ENCODE measurements around the gene IDH3A. TPM values are rescaled to one million over a fixed set of nuclear protein-coding genes. Genes with fewer than 3 reads are reported as not detected.

IDH3A gene
- total RNA-seq, 1 experiment from 2014 or later = 67.8 TPM

DNA sequence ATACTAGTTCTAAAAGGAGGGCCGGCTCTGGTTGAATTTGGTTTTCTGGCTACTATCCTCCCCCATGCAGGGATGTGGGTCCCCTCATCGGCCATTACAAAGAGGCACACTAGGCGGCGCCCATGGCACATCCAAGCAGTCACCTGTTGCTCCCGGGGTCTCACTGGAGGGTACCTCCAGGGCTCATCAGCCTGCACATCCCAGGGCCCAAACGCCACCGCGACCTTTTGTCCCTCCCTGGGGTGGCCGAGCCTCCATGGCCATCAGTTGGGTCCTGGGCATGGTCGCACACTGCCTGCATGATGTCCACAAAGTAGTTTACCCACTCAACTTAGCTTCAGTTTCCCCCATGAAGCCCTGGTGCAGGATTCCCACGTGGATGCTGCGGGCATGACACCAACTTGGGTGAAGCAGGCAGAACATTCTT is 28.3 kb downstream of the IDH3A start:
- POLR2A ChIA-PET (ENCODE audit: unreplicated experiment) = no interaction called here
- no peaks in the 10 kb centered on the region for H3K4me1 ChIP-seq (replicated peaks; ENCODE audit: insufficient read depth)
- CTCF ChIA-PET = interaction anchor here (1.4 kb wide), 1 partner anchor 18 kb away, joined by 3 read pairs; no protein-coding TSS in a partner anchor
- no peaks in the 10 kb centered on the region for H3K36me3 ChIP-seq (ENCODE audit: low read depth)
- DNase-seq = peak in 1 of 2 experiments; percentile 57
- no peaks in the 10 kb centered on the region for H3K79me2 ChIP-seq (ENCODE audit: low read depth)
- BruUV-seq (replicated peaks) = no TSS peak
- TF ChIP-seq EZH2 (IDR thresholded peaks at IDR 0.05; ENCODE audit: low read depth) = no peak
- TF ChIP-seq, protein P1, sequence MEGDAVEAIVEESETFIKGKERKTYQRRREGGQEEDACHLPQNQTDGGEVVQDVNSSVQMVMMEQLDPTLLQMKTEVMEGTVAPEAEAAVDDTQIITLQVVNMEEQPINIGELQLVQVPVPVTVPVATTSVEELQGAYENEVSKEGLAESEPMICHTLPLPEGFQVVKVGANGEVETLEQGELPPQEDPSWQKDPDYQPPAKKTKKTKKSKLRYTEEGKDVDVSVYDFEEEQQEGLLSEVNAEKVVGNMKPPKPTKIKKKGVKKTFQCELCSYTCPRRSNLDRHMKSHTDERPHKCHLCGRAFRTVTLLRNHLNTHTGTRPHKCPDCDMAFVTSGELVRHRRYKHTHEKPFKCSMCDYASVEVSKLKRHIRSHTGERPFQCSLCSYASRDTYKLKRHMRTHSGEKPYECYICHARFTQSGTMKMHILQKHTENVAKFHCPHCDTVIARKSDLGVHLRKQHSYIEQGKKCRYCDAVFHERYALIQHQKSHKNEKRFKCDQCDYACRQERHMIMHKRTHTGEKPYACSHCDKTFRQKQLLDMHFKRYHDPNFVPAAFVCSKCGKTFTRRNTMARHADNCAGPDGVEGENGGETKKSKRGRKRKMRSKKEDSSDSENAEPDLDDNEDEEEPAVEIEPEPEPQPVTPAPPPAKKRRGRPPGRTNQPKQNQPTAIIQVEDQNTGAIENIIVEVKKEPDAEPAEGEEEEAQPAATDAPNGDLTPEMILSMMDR (conservative IDR thresholded peaks at IDR 0.05) = peak; percentile 85
- H3K27ac ChIP-seq = no peak overlapping the region
- H2AFZ ChIP-seq = no peak overlapping the region
- H3K27me3 ChIP-seq (ENCODE audit: insufficient read depth, low read depth) = no peaks in the 10 kb centered on the region
- H3K9me3 ChIP-seq (ENCODE audit: insufficient read depth, low read depth) = no peaks in the 10 kb centered on the region
- H3K4me2 ChIP-seq = no peak overlapping the region
- no peaks in the 10 kb centered on the region for H4K20me1 ChIP-seq (ENCODE audit: insufficient read depth)
- H3K4me3 ChIP-seq = no peak overlapping the region
- no peaks in the 10 kb centered on the region for H3K9me2 ChIP-seq (ENCODE audit: insufficient read depth)
- no peaks in the 10 kb centered on the region for H3F3A ChIP-seq (ENCODE audit: insufficient read depth, low read depth)
- intact Hi-C loops (cut with micrococcal nuclease; ENCODE audit: unreplicated experiment) = loop anchor here (1.0 to 5.0 kb wide), 3 partner anchors 45 to 65 kb away; partner anchors contain the start of gene CIB2

DNA sequence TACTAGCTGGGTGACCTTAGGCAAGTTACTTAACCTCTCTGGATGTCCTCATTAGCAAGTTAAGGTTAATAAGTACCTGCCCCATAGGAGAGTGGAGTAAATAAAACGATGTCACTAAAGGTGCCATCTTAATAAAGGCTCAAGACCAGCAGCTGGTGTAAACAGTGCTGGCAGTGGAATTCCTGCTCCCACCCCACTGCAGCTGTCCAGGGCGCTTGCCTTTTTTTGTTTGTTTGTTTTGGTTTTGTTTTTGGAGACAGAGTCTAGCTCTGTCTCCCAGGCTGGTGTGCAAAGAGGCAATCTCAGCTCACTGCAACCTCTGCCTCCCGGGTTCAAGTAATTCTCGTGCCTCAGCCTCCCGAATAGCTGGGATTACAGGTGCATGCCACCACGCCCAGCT is 28.9 kb downstream of the IDH3A start:
- Histone ChIP-seq H4K20me1 (ENCODE audit: insufficient read depth) (no peaks in the 10 kb centered on the region), H3K4me3 (no peak overlapping the region), H3K27me3 (ENCODE audit: insufficient read depth, low read depth) (no peaks in the 10 kb centered on the region), H3K79me2 (ENCODE audit: low read depth) (no peaks in the 10 kb centered on the region), H3K4me2 (no peak overlapping the region), H3K9me3 (ENCODE audit: insufficient read depth, low read depth) (no peaks in the 10 kb centered on the region), H3K36me3 (ENCODE audit: low read depth) (no peaks in the 10 kb centered on the region), H3K9me2 (ENCODE audit: insufficient read depth) (no peaks in the 10 kb centered on the region), H2AFZ (no peak overlapping the region), H3F3A (ENCODE audit: insufficient read depth, low read depth) (no peaks in the 10 kb centered on the region), H3K4me1 (replicated peaks; ENCODE audit: insufficient read depth) (no peaks in the 10 kb centered on the region), H3K27ac (no peak overlapping the region)
- BruUV-seq (replicated peaks) = no TSS peak
- TF ChIP-seq EZH2 (IDR thresholded peaks at IDR 0.05; ENCODE audit: low read depth) = no peak
- TF ChIP-seq, protein P1 (conservative IDR thresholded peaks at IDR 0.05) = no peak
- no peak for DNase-seq
- ChIA-PET CTCF (interaction anchor here (1.4 kb wide), 1 partner anchor 18 kb away, joined by 3 read pairs; no protein-coding TSS in a partner anchor), POLR2A (ENCODE audit: unreplicated experiment) (no interaction called here)
- intact Hi-C loops (cut with micrococcal nuclease; ENCODE audit: unreplicated experiment) = loop anchor here (5.0 kb wide), 2 partner anchors 46 to 66 kb away; partner anchors contain the start of gene CIB2

DNA sequence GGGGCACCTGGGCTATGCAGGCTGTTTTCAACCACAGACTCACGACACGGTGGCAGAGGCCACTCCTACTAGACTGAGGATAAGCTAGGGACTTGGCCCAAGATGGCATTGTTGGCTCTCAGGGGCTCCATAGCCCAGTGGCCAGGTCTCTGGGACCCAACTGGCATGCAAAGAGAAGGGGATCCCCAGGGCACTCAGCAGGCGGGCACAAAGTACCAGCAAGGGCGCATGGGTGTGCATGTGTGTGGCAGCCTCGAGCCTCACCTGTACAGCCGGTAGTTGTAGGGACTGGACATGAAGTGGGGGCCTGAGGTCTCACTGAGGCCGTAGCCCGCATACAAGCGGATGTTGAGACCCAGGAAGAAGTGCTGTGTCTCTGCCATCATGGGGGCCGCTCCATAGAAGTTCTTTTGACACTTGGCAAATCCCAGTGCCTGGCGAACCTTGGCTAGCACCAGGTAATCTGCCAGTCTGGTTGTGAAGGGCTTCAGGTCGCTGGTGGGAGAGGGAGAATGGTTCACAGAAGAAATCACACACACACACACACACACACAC is 30.2 kb downstream of the IDH3A start:
- H3K4me2 ChIP-seq = no peak overlapping the region
- no peaks in the 10 kb centered on the region for H3K4me1 ChIP-seq (replicated peaks; ENCODE audit: insufficient read depth)
- BruUV-seq (replicated peaks) = no TSS peak
- no peak overlapping the region for H2AFZ ChIP-seq
- H3K36me3 ChIP-seq (ENCODE audit: low read depth) = no peaks in the 10 kb centered on the region
- H4K20me1 ChIP-seq (ENCODE audit: insufficient read depth) = no peaks in the 10 kb centered on the region
- no peaks in the 10 kb centered on the region for H3K9me2 ChIP-seq (ENCODE audit: insufficient read depth)
- H3K9me3 ChIP-seq (ENCODE audit: insufficient read depth, low read depth) = no peaks in the 10 kb centered on the region
- no peak overlapping the region for H3K4me3 ChIP-seq
- ChIA-PET CTCF (no interaction called here), POLR2A (ENCODE audit: unreplicated experiment) (no interaction called here)
- no peak for DNase-seq
- TF ChIP-seq EZH2 (IDR thresholded peaks at IDR 0.05; ENCODE audit: low read depth) = no peak
- TF ChIP-seq, protein P1 (conservative IDR thresholded peaks at IDR 0.05) = no peak
- H3K79me2 ChIP-seq (ENCODE audit: low read depth) = no peaks in the 10 kb centered on the region
- H3K27me3 ChIP-seq (ENCODE audit: insufficient read depth, low read depth) = no peaks in the 10 kb centered on the region
- no peak overlapping the region for H3K27ac ChIP-seq
- intact Hi-C loops (cut with micrococcal nuclease; ENCODE audit: unreplicated experiment) = loop anchor here (5.0 kb wide), 2 partner anchors 47 to 67 kb away; partner anchors contain the start of gene CIB2
- H3F3A ChIP-seq (ENCODE audit: insufficient read depth, low read depth) = no peaks in the 10 kb centered on the region
